GM18499 (cell line): Measurements from ENCODE around the gene PCNX2.
"Not testable (repeated sequence)": the region's sequence is repeated elsewhere in the genome, so short reads cannot be mapped to it uniquely, and the experiment has no call there.

Experiments
- ATAC-seq: cut with Tn5 transposase; IDR thresholded peaks from one replicate; pipeline ENCODE4 v1.9.1; 2021; ENCODE audit warnings: moderate number of reproducible peaks; ENCODE audit not compliant: insufficient read depth, unreplicated experiment

The PCNX2 gene

DNA sequence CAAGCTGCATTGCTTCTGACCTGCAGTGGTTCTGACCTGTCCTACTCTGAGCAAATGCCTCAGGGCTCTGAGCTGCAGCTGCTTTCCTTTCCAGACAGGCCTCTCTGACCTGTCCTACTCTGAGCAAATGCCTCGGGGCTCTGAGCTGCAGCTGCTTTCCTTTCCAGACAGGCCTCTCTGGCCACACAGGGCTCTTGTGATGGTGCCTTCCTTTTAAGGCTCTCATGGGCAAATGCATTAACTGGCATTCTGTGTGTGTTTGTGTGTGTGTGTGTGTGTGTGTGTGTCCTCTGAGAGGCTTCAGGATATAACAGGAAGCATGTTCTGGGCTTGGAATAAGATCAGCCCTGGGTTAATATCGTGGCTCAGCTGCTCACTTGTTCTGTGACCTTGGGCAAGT is 213.8 kb downstream of the PCNX2 start:
- ATAC-seq, result no peak

DNA sequence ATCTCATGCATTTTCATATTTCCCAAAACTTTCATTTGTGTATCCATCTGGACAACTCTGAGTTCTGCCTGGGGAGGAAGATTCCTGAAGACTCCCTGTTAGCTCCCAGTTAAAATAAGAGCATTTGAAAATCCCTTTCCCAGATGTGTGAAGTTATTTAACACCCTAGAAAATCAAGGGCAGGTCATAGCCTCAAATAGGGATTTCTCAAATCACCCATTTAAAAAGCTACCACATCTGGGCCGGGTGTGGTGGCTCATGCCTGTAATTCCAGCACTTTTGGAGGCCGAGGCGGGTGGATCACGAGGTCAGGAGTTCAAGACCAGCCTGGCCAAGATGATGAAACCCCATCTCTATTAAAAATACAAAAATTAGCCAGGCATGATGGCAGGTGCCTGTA is 214.7 kb downstream of the PCNX2 start:
- ATAC-seq, result not testable (repeated sequence)

DNA sequence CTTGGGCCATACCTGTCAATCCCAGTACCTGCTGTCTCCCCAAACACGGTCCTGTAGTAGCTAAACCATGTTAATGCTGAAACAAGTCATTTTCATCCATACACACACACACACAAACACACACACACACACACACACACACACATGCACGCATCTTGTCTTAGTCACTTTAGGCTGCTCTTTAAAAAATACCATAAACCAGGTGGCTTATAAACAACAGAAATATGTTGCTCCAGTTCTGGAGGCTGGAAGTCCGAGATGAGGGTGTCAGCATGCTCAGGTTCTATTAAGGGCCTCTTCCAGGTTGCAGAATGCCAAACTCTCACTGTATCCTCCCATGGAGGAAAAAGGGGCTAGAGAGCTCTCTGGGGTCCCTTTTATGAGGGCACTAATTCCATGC is 215.2 kb downstream of the PCNX2 start:
- no peak for ATAC-seq

DNA sequence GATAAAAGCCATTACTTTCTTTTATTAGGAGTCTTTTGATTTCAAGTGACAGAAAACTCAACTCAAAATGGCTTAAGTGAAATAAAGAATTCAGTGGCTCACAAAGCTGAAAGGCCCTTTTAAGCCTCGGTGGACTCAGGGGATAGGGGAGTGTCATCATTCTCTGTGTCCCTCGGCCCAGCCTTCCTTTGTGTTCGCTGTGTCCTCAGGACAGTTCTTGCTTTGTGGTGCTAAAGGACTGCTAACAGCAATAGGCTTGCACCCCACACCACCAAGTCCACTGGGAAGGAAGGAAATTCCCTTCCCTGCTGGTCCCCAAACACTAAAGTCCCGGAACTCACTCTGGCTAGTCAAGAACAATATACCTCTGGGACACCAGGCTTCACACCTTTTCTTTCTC is 216.0 kb downstream of the PCNX2 start:
- no peak for ATAC-seq

DNA sequence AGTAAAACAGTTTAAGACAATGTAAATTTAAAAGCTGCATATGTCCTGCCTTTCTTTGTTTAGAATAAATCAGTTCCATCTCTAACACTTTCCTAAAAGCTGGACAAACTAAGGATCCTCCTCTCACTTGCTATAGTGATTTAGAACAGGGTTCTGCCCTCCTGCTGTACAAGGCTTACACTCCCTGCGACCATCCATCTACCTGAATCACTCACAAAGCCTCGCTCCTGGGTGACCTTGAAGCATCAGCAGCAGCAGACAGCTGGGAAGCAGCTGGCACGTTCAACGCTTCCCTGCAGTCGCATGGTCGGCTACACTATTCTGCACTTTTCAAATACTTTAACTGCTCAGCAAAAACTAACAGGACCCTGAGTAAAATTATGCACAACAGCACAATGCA is 217.1 kb downstream of the PCNX2 start:
- no peak for ATAC-seq

DNA sequence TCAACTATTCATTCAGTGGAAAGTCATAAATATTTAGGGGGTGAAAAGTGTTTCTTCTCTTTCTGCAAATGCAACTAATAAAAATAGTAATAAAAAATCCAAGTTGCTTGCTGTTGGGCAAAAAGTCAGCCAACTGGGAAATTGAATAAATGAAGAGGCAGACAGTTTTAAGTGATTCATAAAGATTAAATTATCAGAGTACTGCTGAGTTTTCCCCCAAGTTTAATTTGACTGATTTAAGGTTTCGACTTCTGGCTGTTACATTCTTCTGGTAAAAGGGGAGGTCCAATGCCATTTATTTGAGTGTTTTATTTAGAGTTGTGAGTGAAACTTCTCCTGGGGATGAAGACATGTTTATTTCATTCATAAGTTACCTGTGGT is 219.6 kb downstream of the PCNX2 start:
- no peak for ATAC-seq

DNA sequence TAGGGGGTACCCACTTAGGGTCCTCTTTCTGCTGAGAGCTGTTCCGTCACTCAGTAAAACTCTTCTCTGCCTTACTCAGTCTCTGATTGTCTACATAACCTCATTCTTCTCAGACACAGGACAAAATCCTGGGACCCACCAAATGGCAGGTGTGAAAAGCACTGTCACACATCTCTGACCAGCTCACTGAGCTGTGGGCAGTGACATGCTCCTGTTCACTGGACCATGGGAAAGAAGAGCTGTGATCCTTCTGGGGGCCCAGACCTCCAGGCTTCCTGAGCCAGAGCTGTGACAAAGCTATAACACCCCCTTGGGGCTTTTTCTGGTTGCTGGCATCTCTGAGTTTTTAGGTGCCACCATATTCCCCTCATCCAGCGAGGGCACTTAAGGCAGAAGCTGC is 229.4 kb downstream of the PCNX2 start:
- ATAC-seq, result no peak

DNA sequence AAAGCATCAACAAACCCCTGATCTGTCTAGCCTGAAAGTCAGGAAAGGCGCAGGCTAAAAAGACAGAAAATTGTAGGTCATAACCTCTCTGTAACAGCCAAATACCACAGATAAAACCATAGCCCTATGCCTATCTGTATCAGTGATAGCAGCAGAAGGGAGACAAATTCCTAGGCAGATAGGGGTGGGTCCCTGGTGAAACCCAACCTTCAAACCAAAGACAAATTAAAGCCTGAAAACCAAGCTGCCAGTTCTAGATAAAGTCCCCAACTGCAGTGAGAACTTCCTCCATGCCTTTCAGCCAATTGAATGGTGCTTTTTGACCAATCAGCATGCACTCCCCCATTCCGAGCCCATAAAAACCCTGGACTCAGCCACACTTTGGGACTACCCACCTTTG is 229.8 kb downstream of the PCNX2 start:
- ATAC-seq, result no peak

DNA sequence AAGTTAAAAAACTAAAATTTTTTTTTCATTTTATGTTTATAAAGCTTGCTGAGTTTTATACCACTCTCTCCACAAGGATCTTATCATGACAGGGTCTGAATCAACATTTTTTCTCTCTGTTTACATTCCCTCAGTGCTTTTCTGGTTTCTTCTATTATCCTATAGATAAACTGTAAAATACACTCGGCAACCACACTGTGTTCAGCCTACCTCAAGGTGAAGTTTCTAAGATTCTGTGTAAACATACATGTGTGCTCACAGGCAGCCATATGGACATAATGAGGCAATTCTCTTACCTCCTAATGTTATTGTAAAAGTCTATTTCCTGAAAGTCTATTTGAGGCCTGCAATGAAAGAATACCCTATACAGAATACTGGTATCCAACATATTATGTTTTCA is 230.5 kb downstream of the PCNX2 start:
- no peak for ATAC-seq

DNA sequence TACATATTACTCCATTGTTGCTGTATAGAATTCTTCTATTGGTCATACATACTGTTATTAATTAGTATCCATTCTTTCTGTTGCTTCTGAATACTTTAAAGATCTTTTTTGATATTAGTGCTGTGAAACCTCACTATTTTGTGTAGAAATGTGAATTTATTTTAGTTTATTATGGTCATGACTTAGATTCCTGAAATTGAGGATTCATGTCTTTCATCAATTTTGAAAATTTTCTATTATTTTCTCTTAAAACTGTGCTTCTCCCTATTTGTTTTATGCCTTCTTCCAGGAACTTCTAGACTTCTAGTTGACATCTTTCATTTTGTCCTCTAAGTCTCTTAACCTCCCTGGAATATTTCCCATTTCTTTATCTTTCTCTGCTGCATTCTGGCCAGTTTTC is 232.1 kb downstream of the PCNX2 start:
- no peak for ATAC-seq

DNA sequence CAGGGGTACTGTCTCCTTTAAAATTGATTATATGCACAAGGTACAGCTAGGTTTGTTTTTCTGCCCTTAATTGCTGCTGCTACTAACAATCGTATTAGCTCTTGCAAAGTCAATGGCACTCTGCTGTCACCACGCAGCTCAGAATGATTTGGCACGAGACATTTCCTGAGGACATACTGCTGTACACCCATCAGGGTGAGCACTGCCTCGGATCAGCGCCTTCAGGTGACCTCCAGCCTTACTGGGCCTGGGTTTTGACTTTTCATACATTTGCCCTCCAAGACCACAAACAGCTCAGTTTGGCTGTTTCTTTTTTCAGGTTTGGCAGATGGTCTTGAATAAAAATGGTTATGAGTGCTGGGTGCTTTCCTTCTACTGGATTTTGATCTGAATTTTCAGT is 234.3 kb downstream of the PCNX2 start:
- ATAC-seq, result no peak

DNA sequence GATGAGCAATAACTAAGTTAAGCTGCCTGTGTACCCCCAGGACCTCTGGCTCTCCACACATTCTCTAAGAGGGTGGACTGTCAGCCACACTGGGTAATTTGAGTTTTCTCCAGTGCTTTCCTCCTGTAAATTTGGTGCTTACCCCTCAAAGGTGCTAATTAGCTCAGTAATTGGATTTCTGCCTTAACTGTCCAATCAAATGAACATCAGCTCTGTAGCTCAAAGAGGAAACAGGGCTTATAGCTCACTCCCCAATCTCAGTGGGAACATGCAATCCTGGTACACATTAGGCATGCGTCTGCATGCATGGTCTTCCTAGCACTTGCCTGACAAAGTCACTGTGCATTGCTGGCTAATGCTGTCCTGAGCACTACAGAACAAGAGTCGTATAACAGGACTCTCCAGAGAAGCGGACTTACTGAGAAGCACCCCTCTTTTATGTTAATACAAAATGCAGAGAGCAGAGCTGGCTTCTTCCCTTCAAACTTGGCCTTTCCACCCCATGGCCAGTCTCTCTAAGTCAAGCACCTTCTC is 235.0 kb downstream of the PCNX2 start:
- no peak for ATAC-seq

DNA sequence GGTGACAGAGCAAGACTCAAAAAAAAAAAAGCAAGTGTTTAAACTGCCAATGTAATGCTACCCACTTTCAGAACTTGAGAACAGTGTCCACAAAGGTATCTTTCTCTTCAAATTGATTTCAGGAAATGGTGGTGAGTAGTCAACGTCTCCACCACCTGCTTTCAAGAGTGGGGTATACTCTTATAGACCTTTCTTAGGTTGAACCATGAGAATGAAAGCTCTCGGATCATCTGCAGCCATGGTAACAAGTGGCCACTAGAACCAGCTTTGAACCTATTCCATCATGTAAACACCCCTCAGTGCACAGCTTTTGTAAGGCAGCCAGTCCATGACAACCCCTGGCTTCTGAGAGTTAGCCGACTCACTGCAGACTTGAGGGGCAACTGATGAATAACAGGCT is 237.7 kb downstream of the PCNX2 start:
- ATAC-seq, result no peak

DNA sequence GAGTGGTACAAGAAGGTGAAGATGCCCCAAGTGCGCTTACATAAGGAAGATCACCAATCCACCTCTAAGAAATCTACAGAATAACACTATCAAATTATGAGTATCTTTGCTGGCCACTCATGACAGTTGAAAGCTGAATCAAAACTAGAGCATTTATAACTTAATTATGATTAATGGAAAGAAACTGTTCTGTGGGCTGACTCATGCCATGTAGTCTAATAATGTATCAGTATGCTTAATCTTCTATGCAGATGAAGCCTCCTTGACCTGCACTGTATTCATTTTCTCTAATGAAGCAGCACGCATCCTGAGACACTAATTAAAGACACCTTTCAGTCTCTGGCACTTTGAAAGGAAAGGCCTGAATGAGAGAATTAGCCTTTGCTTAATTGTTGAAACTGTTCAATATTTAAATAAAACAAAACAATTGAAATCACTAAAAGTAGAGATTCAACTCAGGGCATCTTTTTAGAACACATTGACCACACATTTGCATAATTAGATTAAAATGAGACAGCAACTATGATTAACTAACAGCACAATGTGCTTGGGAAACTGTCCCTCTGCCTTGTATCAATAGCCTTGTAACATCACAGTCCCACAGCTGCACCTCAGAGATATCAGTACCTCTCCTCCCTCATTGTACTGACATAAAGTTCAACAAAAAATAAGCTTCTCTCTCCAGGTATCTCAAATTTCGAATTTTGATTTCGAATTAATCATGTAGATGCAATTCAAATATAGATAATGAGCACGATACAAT is 239.5 kb downstream of the PCNX2 start:
- no peak for ATAC-seq

DNA sequence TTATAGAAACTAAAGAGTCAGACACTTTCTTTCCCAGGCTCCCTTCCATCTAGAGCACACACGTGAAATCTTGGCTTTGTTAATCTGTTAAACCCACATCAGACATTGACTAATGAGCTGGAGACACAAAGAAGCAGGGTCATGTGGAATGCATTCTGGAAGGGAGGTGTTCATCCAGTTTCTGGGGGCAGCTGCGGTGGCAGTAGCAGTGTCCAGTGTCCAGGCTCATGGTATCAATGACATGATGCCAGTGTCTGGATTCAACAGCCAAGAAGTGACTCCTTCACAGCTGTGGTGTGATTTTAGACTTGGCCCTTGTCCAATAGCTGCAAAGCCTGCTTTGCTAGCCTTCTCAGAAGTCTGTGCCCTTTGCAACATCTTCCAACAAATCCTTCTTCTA is 249.9 kb downstream of the PCNX2 start:
- no peak for ATAC-seq

DNA sequence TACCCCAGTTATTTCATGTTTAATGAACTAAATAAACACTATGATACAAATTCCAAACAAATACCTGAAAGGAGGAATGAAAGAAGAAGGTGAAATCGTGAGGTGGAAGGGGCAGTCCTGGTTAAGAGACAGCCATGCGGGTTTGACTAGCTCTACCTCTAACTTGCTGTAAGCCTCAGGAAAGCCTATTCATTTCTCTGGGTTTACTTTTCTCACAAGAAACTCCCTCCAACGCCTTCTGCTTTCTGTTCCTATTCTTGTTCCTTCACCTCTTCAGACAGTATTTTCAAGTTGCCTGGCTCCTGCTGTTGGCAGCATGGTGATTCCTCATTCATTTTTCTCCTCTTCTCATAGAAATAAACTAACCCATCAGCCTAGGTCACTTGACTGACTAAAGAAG is 252.7 kb downstream of the PCNX2 start:
- no peak for ATAC-seq

DNA sequence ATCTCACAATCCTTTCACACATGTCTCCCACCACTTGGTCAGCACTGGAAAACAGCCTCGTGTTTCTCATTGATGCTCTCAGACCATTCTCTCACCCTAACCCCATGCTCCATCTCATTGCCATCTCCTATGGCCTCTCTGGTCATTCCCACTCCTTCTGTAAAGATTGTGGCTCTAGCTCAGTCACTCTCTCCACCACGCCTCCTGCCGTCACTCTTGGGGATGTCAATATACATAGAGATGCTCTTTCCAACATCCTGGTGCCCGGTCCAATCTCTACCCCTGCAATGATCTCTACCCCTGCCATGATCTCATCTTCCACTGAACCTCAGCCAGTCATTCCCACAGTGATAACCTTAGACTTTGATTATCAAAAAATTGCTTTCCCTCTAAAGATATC is 255.0 kb downstream of the PCNX2 start:
- no peak for ATAC-seq

DNA sequence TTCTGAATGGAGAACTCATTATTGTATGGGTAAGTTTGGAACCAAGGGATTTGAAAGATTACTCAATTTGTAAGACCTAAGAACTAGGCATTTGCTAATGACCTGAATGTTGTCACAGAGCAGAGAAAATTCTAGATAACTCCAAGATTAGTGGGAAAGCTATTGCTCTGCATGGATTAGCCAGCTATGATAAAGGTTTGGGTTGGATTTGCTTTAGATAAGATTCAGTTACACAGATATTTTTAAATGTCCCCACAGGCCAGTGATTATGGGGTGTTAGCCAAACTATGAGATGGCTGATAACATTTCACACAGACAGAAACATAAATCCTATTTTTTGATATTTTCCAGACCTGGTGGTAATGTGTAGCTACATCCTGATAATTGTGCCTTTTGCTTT is 256.9 kb downstream of the PCNX2 start:
- no peak for ATAC-seq

DNA sequence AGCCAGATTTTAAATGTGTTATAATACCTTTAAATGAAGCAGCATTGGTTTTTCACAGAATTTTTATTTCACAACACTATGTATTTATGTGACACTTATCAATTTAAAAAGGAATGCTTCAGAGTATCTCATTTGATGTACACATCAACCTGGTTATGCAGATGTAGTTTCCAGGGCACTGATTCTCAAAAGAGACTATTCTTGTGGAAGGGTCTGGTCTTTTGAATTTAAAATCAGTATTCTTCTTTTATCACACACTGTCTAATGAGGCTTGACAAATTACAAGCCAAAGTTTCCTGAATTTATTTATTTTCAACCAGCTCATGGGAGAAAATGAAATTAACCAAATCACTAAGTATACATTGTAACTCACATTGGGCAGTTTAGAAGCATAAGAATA is 257.7 kb downstream of the PCNX2 start:
- ATAC-seq, result no peak

DNA sequence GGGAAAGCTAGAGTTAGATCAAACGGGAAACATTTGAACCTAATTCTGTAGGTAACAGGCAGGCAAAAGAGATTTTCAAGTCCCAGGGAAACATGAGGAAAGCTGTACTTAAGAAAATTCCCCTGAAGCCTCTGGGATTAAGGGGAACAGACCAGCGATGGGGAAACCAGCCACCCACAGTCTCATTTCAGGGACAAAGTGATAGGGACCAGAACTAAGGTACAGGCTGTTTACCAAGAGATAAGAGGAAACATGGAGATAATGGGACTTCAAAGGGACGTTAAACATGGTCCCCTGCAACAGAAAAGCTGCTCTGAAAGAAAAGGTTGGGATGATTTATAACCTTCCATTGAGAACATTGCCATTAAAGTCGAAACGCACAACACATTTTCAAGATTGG is 260.7 kb downstream of the PCNX2 start:
- no peak for ATAC-seq

DNA sequence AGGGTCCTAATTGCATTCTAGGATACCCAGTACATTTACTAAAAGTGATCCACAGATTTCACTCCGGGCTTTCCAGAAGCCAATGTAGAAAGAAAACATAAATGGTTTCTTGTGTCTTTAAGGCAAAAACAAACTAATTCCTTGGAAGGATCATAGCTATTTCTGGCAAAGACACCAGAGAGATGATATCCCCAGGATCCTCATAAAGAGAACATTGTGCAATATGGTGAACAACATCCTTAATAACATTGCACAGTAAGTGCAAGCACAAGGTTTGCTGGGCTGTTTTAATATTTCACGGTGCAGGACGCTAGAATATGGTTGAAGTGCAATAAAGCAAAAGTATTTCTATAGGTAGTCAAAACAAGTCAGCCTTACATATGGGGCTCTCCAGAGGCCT is 262.2 kb downstream of the PCNX2 start:
- no peak for ATAC-seq

DNA sequence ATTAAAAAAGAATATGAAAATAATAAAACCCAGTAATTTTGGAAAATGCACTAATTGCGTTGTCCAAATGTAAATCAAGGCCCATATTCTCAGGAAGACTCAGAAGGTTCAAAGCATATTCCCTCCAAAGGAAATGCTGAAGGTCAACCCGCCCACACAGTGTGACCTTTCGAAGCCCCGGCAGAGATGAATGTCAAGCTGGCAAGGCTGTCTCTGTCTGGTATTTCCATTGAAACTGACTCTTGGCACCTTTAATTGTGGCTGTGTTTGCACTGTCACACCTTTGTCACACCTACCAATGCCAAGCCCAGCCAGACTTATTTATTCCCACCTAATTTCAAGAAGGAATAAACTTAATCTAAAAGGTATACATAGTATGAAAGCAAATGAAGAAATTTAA is 262.6 kb downstream of the PCNX2 start:
- ATAC-seq, result no peak

DNA sequence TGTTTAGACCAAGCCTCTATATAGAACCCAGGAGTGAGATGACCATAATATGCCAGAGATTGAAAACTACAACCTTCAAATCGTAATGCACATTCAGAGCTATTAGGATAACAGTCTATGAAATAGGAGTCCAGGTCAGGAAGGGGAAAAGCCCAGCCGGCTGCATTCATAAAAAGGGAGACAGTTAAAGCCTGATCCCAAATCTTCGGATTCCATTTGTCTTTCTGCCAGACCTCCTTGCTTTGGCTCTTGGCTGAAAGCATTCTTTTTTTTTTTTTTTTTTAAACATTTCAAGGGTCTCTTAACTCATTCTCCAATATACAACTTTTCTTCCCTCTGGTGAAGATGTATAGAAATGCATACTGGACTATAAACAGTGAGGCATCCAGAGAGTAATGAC is 264.0 kb downstream of the PCNX2 start:
- ATAC-seq, result no peak
